NB4 (cell line): ENCODE data around the gene SEC61B.

Source experiments
- DNase-seq: peaks from one replicate; pipeline ENCODE4 v3.0.0; 2010; ENCODE audit warnings: low read depth
- H3K4me3 ChIP-seq: one replicate; pipeline ENCODE4 v1.5.1; 2011; ENCODE audit warnings: mild to moderate bottlenecking, low read depth, low read length, moderate library complexity
- MAX ChIP-seq: IDR thresholded peaks from 2 replicates; pipeline ENCODE4 v1.6.1; 2011; ENCODE audit warnings: low read depth, low read length
- MYC ChIP-seq: IDR thresholded peaks from 2 replicates; pipeline ENCODE4 v1.6.1; 2011; ENCODE audit warnings: low read depth, low read length
- POLR2A ChIP-seq: IDR thresholded peaks from 2 replicates; pipeline ENCODE4 v1.6.1; 2011; ENCODE audit warnings: mild to moderate bottlenecking; ENCODE audit not compliant: insufficient read length; ENCODE audit errors: extremely low read depth
- TF ChIP-seq, protein P1 (sequence below): IDR thresholded peaks from one replicate; pipeline ENCODE4 v1.5.1; 2012; ENCODE audit warnings: low read depth, low read length

The SEC61B gene

DNA sequence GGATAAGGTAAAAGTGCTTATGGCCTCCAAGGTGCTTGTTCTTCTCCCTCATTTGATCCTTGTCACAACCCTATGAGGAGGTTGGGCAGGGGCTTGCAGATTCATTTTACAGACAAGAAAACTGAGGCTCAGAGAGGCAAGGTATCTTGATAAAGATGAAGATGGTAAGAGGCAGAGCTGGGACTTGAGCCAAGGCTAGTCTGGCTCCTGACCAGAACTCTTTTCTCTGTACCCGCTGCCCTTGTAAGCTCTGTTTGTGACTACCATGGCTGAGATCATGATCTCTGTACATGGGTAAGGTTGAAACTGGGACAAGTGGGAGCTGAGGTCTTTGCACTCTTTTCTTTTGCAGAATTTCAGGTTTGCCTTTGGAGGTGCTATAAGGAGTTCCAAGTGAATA lies 33.6 kb downstream of the SEC61B start:
- DNase-seq = no peak
- TF ChIP-seq POLR2A = no peak
- TF ChIP-seq MYC = no peak
- TF ChIP-seq, protein P1, sequence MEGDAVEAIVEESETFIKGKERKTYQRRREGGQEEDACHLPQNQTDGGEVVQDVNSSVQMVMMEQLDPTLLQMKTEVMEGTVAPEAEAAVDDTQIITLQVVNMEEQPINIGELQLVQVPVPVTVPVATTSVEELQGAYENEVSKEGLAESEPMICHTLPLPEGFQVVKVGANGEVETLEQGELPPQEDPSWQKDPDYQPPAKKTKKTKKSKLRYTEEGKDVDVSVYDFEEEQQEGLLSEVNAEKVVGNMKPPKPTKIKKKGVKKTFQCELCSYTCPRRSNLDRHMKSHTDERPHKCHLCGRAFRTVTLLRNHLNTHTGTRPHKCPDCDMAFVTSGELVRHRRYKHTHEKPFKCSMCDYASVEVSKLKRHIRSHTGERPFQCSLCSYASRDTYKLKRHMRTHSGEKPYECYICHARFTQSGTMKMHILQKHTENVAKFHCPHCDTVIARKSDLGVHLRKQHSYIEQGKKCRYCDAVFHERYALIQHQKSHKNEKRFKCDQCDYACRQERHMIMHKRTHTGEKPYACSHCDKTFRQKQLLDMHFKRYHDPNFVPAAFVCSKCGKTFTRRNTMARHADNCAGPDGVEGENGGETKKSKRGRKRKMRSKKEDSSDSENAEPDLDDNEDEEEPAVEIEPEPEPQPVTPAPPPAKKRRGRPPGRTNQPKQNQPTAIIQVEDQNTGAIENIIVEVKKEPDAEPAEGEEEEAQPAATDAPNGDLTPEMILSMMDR = no peak
- no peak for TF ChIP-seq MAX
- no peak overlapping the region for H3K4me3 ChIP-seq

GRCh38 chr9:99257723-99258389 lies 35.8 kb downstream of the SEC61B start:
- no peak for TF ChIP-seq MYC
- TF ChIP-seq POLR2A = no peak
- no peak for TF ChIP-seq MAX
- TF ChIP-seq, protein P1 = no peak
- H3K4me3 ChIP-seq = no peak overlapping the region
- no peak for DNase-seq

DNA sequence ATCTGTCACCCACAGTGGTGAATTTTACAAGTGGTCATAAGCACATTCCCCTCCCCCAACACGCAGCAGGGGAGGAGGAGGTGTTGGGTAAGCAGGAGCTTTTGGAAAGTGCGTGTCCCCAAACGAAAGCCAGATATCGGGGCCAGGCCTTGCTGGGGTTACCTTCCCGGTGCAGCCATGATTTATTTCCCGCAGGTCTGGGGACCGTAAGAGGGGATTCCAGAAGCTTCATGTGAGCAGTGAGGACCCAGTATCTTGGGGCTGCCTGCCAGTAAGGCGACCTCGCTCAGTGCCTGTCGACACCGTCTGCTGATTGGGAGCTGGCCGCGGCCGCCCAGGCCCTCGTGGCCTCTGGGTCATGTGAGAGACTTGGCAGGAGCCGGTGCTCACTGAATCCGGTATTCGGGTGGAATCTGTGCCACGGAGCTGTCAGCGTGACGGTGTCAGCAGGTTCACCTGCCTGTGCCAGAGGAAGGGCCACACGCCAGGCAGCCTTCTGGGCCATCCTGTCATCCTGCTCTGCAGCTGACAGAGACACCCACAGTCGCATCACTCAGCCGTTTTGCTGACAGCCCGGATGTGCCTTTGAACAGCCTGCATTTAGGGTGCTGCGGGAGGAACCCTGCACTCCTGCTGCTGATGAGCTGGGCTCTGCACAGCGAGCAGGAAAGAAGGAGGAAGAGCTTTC lies 37.3 kb downstream of the SEC61B start:
- DNase-seq = no peak
- H3K4me3 ChIP-seq = no peak overlapping the region
- TF ChIP-seq, protein P1 = no peak
- no peak for TF ChIP-seq MAX
- TF ChIP-seq MYC = no peak
- TF ChIP-seq POLR2A = no peak

DNA sequence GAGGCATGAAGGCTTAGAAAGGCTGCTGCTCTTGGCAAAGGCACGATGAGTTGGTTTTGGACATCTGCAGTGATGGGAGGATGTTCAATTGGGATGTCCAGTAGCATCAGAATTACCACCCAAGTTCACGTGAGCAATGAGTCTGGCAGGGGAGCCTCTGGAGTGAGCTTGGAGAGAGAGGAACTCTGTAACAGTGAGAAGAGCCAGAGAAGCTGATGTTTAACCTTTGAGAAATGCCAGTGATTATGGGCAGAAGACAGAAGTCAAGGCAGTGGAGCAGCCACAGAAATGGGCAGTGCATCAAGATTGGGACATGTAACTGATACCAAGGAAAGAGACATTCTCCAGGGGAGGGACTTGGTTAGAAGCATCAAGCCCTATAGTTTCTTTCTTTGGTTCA lies 39.8 kb downstream of the SEC61B start:
- no peak for TF ChIP-seq MYC
- TF ChIP-seq, protein P1 = no peak
- no peak for TF ChIP-seq MAX
- H3K4me3 ChIP-seq = no peak overlapping the region
- DNase-seq = no peak

DNA sequence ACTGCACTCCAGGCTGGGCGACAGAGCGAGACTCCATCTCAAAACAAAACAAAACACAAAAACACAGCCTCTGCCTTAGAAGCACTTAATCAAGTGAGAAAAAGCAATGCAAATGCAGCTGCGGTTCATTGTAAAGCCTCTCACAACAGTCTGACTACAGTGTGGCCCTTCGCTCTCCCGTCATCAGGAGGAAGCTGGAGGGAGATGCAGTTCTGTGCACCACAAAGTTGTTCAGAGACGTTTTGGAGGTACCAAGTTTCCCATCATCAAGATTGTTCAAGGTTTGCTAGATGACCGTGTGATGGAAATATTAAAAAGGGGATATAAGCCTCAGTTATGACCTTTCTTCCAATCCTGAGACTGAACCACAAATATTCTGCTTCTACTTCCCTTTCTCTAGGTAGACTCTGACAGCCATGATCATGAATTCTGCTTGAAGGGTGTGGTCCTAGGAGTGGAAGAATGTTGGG lies 40.9 kb downstream of the SEC61B start:
- TF ChIP-seq, protein P1 = no peak
- no peak for TF ChIP-seq MAX
- TF ChIP-seq POLR2A = no peak
- no peak for TF ChIP-seq MYC
- no peak for DNase-seq
- H3K4me3 ChIP-seq = no peak overlapping the region
